ENCODE data around the gene UBE2E1. TPM values are rescaled to one million over a fixed set of nuclear protein-coding genes. Genes with fewer than 3 reads are reported as not detected.
"Not testable (repeated sequence)": the region's sequence is repeated elsewhere in the genome, so short reads cannot be mapped to it uniquely, and the experiment has no call there.

UBE2E1 gene
- total and polyA plus RNA-seq, 2 donors (not counting 1 experiment from before 2014, with no cell fraction given): 129 to 174 TPM

DNA sequence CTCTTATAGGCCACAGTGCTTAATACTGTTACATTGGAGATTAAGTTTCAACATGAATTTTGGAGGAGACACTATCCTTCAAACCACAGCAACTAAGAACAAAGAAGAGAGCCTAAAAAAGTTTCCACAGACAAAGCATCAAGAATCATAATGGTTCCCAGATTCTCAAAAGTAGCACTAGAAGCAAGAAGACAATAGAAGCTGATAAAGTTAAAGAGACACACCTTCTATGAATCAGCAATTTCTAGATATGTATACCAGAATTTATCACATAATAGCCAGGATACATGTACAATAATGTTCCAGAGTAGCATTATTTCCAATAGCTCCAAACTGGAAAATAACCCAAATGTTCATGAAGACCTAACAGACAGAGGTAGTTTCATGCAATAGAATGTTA is 98.8 kb downstream of the UBE2E1 start:
- Histone ChIP-seq H4K20me1 (ENCODE audit: control insufficient read depth, extremely low read depth, insufficient read depth, low read length) (no peaks in the 10 kb centered on the region), H3K36me3 (ENCODE audit: control insufficient read depth, insufficient read depth, low read length) (no peaks in the 10 kb centered on the region), H2AFZ (ENCODE audit: low read length) (no peak overlapping the region), H3K4me1 (ENCODE audit: control insufficient read depth, extremely low read depth, insufficient read depth, low read length) (no peaks in the 10 kb centered on the region), H3K79me2 (ENCODE audit: control insufficient read depth, insufficient read depth, low read length) (no peaks in the 10 kb centered on the region), H3K9me3 (ENCODE audit: control insufficient read depth, insufficient read depth, low read depth, low read length) (no peaks in the 10 kb centered on the region), H3K27me3 (ENCODE audit: control insufficient read depth, insufficient read depth, low read length) (no peaks in the 10 kb centered on the region), H3K4me2 (ENCODE audit: extremely low read depth, insufficient read depth, low read length) (no peak overlapping the region), H3K4me3 (replicated peaks in 1 of 4; ENCODE audit: control extremely low read depth in 1 of 4, insufficient read depth in 1 of 4, low read depth in 3 of 4, low read length in 4 of 4) (no peak overlapping the region), H3K27ac (ENCODE audit: insufficient read depth, low read length) (no peak overlapping the region), H3K9ac (ENCODE audit: insufficient read depth, low read length) (no peak overlapping the region)
- TF ChIP-seq EZH2 (IDR thresholded peaks at IDR 0.05; ENCODE audit: low read length, missing control alignments): no peak
- TF ChIP-seq, protein P1, sequence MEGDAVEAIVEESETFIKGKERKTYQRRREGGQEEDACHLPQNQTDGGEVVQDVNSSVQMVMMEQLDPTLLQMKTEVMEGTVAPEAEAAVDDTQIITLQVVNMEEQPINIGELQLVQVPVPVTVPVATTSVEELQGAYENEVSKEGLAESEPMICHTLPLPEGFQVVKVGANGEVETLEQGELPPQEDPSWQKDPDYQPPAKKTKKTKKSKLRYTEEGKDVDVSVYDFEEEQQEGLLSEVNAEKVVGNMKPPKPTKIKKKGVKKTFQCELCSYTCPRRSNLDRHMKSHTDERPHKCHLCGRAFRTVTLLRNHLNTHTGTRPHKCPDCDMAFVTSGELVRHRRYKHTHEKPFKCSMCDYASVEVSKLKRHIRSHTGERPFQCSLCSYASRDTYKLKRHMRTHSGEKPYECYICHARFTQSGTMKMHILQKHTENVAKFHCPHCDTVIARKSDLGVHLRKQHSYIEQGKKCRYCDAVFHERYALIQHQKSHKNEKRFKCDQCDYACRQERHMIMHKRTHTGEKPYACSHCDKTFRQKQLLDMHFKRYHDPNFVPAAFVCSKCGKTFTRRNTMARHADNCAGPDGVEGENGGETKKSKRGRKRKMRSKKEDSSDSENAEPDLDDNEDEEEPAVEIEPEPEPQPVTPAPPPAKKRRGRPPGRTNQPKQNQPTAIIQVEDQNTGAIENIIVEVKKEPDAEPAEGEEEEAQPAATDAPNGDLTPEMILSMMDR (conservative IDR thresholded peaks at IDR 0.05 in 1 of 2, IDR thresholded peaks at IDR 0.05 in 1 of 2; ENCODE audit: low read depth in 1 of 2, low read length in 2 of 2): no peak
- no peak for DNase-seq (ENCODE audit: low read depth in 2 of 2)

DNA sequence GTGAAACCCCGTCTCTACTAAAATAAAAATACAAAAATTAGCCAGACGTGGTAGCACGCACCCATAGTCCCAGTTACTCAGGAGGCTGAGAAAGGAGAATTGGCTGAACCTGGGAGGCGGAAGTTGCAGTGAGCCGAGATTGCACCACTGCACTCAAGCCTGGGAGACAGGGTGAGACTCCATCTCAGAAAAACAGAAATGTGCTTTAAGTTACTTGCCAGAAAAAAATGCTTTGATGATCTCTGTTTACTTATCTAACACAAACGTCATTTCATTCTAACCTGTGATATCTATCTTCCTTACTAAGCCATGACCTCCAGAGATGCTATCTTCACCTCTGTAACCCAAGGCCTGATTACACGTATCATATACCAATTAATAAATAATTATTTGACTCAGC is 103.6 kb downstream of the UBE2E1 start:
- Histone ChIP-seq H3K9me3 (ENCODE audit: control insufficient read depth, insufficient read depth, low read depth, low read length) (no peaks in the 10 kb centered on the region), H3K79me2 (ENCODE audit: control insufficient read depth, insufficient read depth, low read length) (no peaks in the 10 kb centered on the region)

DNA sequence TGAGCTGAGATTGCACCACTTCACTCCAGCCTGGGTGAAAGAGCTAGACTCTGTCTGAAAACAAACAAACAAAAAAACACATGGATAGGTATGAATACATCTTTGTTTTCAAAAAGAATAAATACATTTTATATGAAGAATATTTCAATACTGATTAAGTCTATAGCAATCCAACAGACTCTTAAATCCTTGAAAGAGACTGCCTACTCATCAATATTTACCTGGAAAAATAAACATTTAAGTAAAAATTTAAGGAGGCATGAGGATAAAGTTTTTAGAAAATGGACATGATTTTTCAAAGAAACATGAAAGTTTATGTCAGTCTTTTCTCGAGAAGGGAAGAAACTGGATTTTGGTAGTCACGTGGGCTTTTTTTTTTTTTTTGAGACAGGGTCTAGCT is 105.6 kb downstream of the UBE2E1 start:
- H3K27ac ChIP-seq (ENCODE audit: insufficient read depth, low read length): no peak overlapping the region
- TF ChIP-seq, protein P1 (conservative IDR thresholded peaks at IDR 0.05 in 1 of 2, IDR thresholded peaks at IDR 0.05 in 1 of 2; ENCODE audit: low read depth in 1 of 2, low read length in 2 of 2): no peak
- no peak for TF ChIP-seq EZH2 (IDR thresholded peaks at IDR 0.05; ENCODE audit: low read length, missing control alignments)
- no peak overlapping the region for H2AFZ ChIP-seq (ENCODE audit: low read length)
- no peaks in the 10 kb centered on the region for H3K27me3 ChIP-seq (ENCODE audit: control insufficient read depth, insufficient read depth, low read length)
- H3K4me2 ChIP-seq (ENCODE audit: extremely low read depth, insufficient read depth, low read length): no peak overlapping the region
- no peak for DNase-seq (ENCODE audit: low read depth in 2 of 2)
- no peak overlapping the region for H3K9ac ChIP-seq (ENCODE audit: insufficient read depth, low read length)
- no peaks in the 10 kb centered on the region for H3K36me3 ChIP-seq (ENCODE audit: control insufficient read depth, insufficient read depth, low read length)
- H4K20me1 ChIP-seq (ENCODE audit: control insufficient read depth, extremely low read depth, insufficient read depth, low read length): no peaks in the 10 kb centered on the region
- peaks cover 3% of the 10 kb centered on the region for H3K79me2 ChIP-seq (ENCODE audit: control insufficient read depth, insufficient read depth, low read length)
- peaks cover 2% of the 10 kb centered on the region for H3K4me1 ChIP-seq (ENCODE audit: control insufficient read depth, extremely low read depth, insufficient read depth, low read length)
- H3K4me3 ChIP-seq (replicated peaks in 1 of 4; ENCODE audit: control extremely low read depth in 1 of 4, insufficient read depth in 1 of 4, low read depth in 3 of 4, low read length in 4 of 4): no peak overlapping the region
- H3K9me3 ChIP-seq (ENCODE audit: control insufficient read depth, insufficient read depth, low read depth, low read length): no peaks in the 10 kb centered on the region

More for the DNA sequence above, 103.6 kb downstream of the UBE2E1 start:
- Histone ChIP-seq H3K4me3 (replicated peaks in 1 of 4; ENCODE audit: control extremely low read depth in 1 of 4, insufficient read depth in 1 of 4, low read depth in 3 of 4, low read length in 4 of 4) (no peak overlapping the region), H3K4me1 (ENCODE audit: control insufficient read depth, extremely low read depth, insufficient read depth, low read length) (no peaks in the 10 kb centered on the region), H3K27ac (ENCODE audit: insufficient read depth, low read length) (no peak overlapping the region), H3K27me3 (ENCODE audit: control insufficient read depth, insufficient read depth, low read length) (no peaks in the 10 kb centered on the region), H2AFZ (ENCODE audit: low read length) (no peak overlapping the region), H3K36me3 (ENCODE audit: control insufficient read depth, insufficient read depth, low read length) (no peaks in the 10 kb centered on the region), H3K4me2 (ENCODE audit: extremely low read depth, insufficient read depth, low read length) (no peak overlapping the region), H4K20me1 (ENCODE audit: control insufficient read depth, extremely low read depth, insufficient read depth, low read length) (no peaks in the 10 kb centered on the region), H3K9ac (ENCODE audit: insufficient read depth, low read length) (no peak overlapping the region)
- TF ChIP-seq, protein P1 (conservative IDR thresholded peaks at IDR 0.05 in 1 of 2, IDR thresholded peaks at IDR 0.05 in 1 of 2; ENCODE audit: low read depth in 1 of 2, low read length in 2 of 2): no peak
- TF ChIP-seq EZH2 (IDR thresholded peaks at IDR 0.05; ENCODE audit: low read length, missing control alignments): no peak
- DNase-seq (ENCODE audit: low read depth in 2 of 2): no peak

DNA sequence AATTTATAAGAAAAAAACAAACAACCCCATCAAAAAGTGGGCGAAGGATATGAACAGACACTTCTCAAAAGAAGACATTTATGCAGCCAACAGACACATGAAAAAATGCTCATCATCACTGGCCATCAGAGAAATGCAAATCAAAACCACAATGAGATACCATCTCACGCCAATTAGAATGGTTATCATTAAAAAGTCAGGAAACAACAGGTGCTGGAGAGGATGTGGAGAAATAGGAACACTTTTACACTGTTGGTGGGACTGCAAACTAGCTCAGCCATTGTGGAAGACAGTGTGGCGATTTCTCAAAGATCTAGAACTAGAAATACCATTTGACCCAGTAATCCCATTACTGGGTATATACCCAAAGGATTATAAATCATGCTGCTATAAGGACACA is 106.6 kb downstream of the UBE2E1 start:
- not testable (repeated sequence) for H3K27me3 ChIP-seq (ENCODE audit: control insufficient read depth, insufficient read depth, low read length); H3K27ac ChIP-seq (ENCODE audit: insufficient read depth, low read length); H3K4me1 ChIP-seq (ENCODE audit: control insufficient read depth, extremely low read depth, insufficient read depth, low read length); H3K9ac ChIP-seq (ENCODE audit: insufficient read depth, low read length); H3K36me3 ChIP-seq (ENCODE audit: control insufficient read depth, insufficient read depth, low read length); H3K79me2 ChIP-seq (ENCODE audit: control insufficient read depth, insufficient read depth, low read length); DNase-seq (ENCODE audit: low read depth in 2 of 2); H3K4me2 ChIP-seq (ENCODE audit: extremely low read depth, insufficient read depth, low read length); H3K4me3 ChIP-seq (replicated peaks in 1 of 4; ENCODE audit: control extremely low read depth in 1 of 4, insufficient read depth in 1 of 4, low read depth in 3 of 4, low read length in 4 of 4); H4K20me1 ChIP-seq (ENCODE audit: control insufficient read depth, extremely low read depth, insufficient read depth, low read length); H3K9me3 ChIP-seq (ENCODE audit: control insufficient read depth, insufficient read depth, low read depth, low read length); H2AFZ ChIP-seq (ENCODE audit: low read length)

Data from fibroblast of lung (primary cell).